GM23248 (cell line): ENCODE data around the gene MRPL10. TPM values are rescaled to one million over a fixed set of nuclear protein-coding genes. Genes with fewer than 3 reads are reported as not detected.

ENCODE experiments used
- DNase-seq: peaks from one replicate; pipeline ENCODE4 v3.0.0-alpha.2; 2015
- H2AFZ ChIP-seq: fragments of 200-600 bp; sonication (generic); 2 replicates; pipeline ENCODE4 v1.6.1; 2016; ENCODE audit warnings: antibody characterized with exemption
- H3F3A ChIP-seq: fragments of 200-600 bp; sonication (generic); 2 replicates; pipeline ENCODE4 v1.6.1; 2016; ENCODE audit warnings: mild to moderate bottlenecking, antibody characterized with exemption, mixed run types; ENCODE audit not compliant: insufficient read depth
- H3K27ac ChIP-seq: fragments of 200-600 bp; sonication (generic); 2 replicates; pipeline ENCODE4 v1.5.1; 2016; ENCODE audit warnings: mild to moderate bottlenecking
- H3K27me3 ChIP-seq: fragments of 200-600 bp; sonication (generic); replicated peaks from 2 replicates; pipeline ENCODE4 v1.6.1; 2016; ENCODE audit warnings: mild to moderate bottlenecking; ENCODE audit not compliant: insufficient read depth
- H3K36me3 ChIP-seq: fragments of 200-600 bp; sonication (generic); 2 replicates; pipeline ENCODE4 v1.6.1; 2016; ENCODE audit warnings: low read depth, mild to moderate bottlenecking
- H3K4me1 ChIP-seq: fragments of 200-600 bp; sonication (generic); 2 replicates; pipeline ENCODE4 v1.6.1; 2016; ENCODE audit warnings: mild to moderate bottlenecking; ENCODE audit not compliant: insufficient read depth
- H3K4me2 ChIP-seq: fragments of 200-600 bp; sonication (generic); one replicate; pipeline ENCODE4 v1.6.1; 2016; ENCODE audit warnings: mild to moderate bottlenecking; ENCODE audit not compliant: unreplicated experiment
- H3K4me3 ChIP-seq: fragments of 200-600 bp; sonication (generic); 2 replicates; pipeline ENCODE4 v1.5.1; 2016; ENCODE audit warnings: mild to moderate bottlenecking
- H3K79me2 ChIP-seq: fragments of 200-600 bp; sonication (generic); 2 replicates; pipeline ENCODE4 v1.6.1; 2016; ENCODE audit warnings: mild to moderate bottlenecking; ENCODE audit not compliant: insufficient read depth
- H3K9ac ChIP-seq: fragments of 200-600 bp; sonication (generic); 2 replicates; pipeline ENCODE4 v1.6.1; 2016; ENCODE audit warnings: mild to moderate bottlenecking
- H3K9me2 ChIP-seq: fragments of 200-600 bp; sonication (generic); 2 replicates; pipeline ENCODE4 v1.6.1; 2016; ENCODE audit warnings: mixed run types, mild to moderate bottlenecking, moderate library complexity; ENCODE audit not compliant: insufficient read depth
- H3K9me3 ChIP-seq: fragments of 200-600 bp; sonication (generic); one replicate; pipeline ENCODE4 v1.6.1; 2017; ENCODE audit warnings: low read depth
- H4K20me1 ChIP-seq: fragments of 200-600 bp; sonication (generic); 2 replicates; pipeline ENCODE4 v1.6.0; 2016; ENCODE audit not compliant: insufficient read depth
- EZH2 ChIP-seq: fragments of 200-600 bp; sonication (generic); IDR thresholded peaks from 2 replicates; pipeline ENCODE4 v1.6.1; 2018; ENCODE audit warnings: antibody characterized with exemption, mild to moderate bottlenecking; ENCODE audit not compliant: insufficient read depth, poor library complexity, severe bottlenecking
- EZH2phosphoT487 ChIP-seq: fragments of 200-600 bp; sonication (generic); IDR thresholded peaks from 2 replicates; pipeline ENCODE4 v1.6.1; 2018; ENCODE audit warnings: antibody characterized with exemption, moderate library complexity, mild to moderate bottlenecking, low read depth; ENCODE audit not compliant: insufficient read depth
- WGBS, 2 experiments: methylation state at CpG; one replicate each; pipeline ENCODE4 v1.1.6; 2015 to 2017; ENCODE audit warnings: low lambda C conversion rate in 2 of 2, low coverage in 1 of 2; ENCODE audit errors: missing lambda C conversion rate in 2 of 2; 5-methylcytosine and 5-hydroxymethylcytosine counted together
- in situ Hi-C: fragments of 300-500 bp; cut with MboI; formaldehyde crosslinking; loops from 2 replicates; pipeline ENCODE4 v1.15.0; 2020
- polyA plus RNA-seq: library from polyadenylated mRNA; unstranded; fragments of >200 nt; fragmentation: Nextera tagmentation; extraction: Ambion mirVana; gene quantifications from 2 replicates; pipeline ENCODE4 v1.2.1, GENCODE V29; 2016
- total RNA-seq: library from RNA; depleted of rRNA; stranded (reverse); fragments of >200 nt; shearing (Covaris generic); gene quantifications from 2 replicates; pipeline ENCODE4 v1.2.3, GENCODE V29; 2014

MRPL10 gene
- total and polyA plus RNA-seq, 2 experiments from 2014 or later: 30.6 to 37.3 TPM

- in situ Hi-C loops: no loop called here
- no peaks in the 10 kb centered on the region for H3K36me3 ChIP-seq
- no peak overlapping the region for H3K4me3 ChIP-seq
- H3K27me3 ChIP-seq: no peaks in the 10 kb centered on the region
- peaks cover 3% of the 10 kb centered on the region for H3K4me1 ChIP-seq
- H3K9me3 ChIP-seq: no peaks in the 10 kb centered on the region
- H3K4me2 ChIP-seq: no peak overlapping the region
- no peak overlapping the region for H3K27ac ChIP-seq
- H3K9ac ChIP-seq: no peak overlapping the region
- H2AFZ ChIP-seq: no peak overlapping the region
- no peaks in the 10 kb centered on the region for H3K9me2 ChIP-seq
- H3F3A ChIP-seq: no peaks in the 10 kb centered on the region
- no peak for DNase-seq
- TF ChIP-seq EZH2 (no peak), EZH2phosphoT487 (no peak)
- H3K79me2 ChIP-seq: no peaks in the 10 kb centered on the region
- 97 to 99% methylated on average over 8 to 10 of the region's 10 CpGs for WGBS, 2 experiments
- H4K20me1 ChIP-seq: no peaks in the 10 kb centered on the region
Measured at GRCh38 chr17:47816947-47817346, 14.4 kb downstream of the MRPL10 start.

- Histone ChIP-seq H3K27ac (no peak overlapping the region), H3K27me3 (no peaks in the 10 kb centered on the region), H3K4me2 (no peak overlapping the region), H3K4me3 (no peak overlapping the region), H3K4me1 (no peaks in the 10 kb centered on the region; the same call in 1 of the 2 replicates), H3K9me2 (no peaks in the 10 kb centered on the region), H3K9ac (no peak overlapping the region), H3F3A (no peaks in the 10 kb centered on the region), H3K79me2 (no peaks in the 10 kb centered on the region), H3K36me3 (no peaks in the 10 kb centered on the region), H3K9me3 (no peaks in the 10 kb centered on the region), H2AFZ (no peak overlapping the region), H4K20me1 (no peaks in the 10 kb centered on the region)
- no peak for DNase-seq
- in situ Hi-C loops: no loop called here
- TF ChIP-seq EZH2phosphoT487 (no peak), EZH2 (no peak)
- 91% methylated on average over 19 to 21 of the region's 21 CpGs for WGBS, 2 experiments
Measured at GRCh38 chr17:47816111-47816735, 15.1 kb downstream of the MRPL10 start.

GRCh38 chr17:47815106-47815918 lies 16.0 kb downstream of the MRPL10 start:
- Histone ChIP-seq H3K4me1 (peaks cover 3% of the 10 kb centered on the region), H3K79me2 (no peaks in the 10 kb centered on the region), H3K27ac (no peak overlapping the region), H2AFZ (no peak overlapping the region), H3K4me3 (no peak overlapping the region), H3K9ac (no peak overlapping the region), H3K9me2 (no peaks in the 10 kb centered on the region), H4K20me1 (no peaks in the 10 kb centered on the region), H3K27me3 (no peaks in the 10 kb centered on the region), H3F3A (0 out of 2 replicates have a peak, but pooled peaks cover 4% of the 10 kb centered on the region), H3K4me2 (no peak overlapping the region), H3K36me3 (no peaks in the 10 kb centered on the region), H3K9me3 (no peaks in the 10 kb centered on the region)
- DNase-seq: no peak
- TF ChIP-seq EZH2phosphoT487: no peak
- no peak for TF ChIP-seq EZH2
- in situ Hi-C loops: no loop called here
- WGBS, 2 experiments: 91% methylated on average over 20 to 21 of the region's 21 CpGs

GRCh38 chr17:47813512-47814031 lies 17.8 kb downstream of the MRPL10 start:
- peaks cover 10% of the 10 kb centered on the region for H3K4me1 ChIP-seq
- 99% methylated on average over 20 to 22 of the region's 22 CpGs for WGBS, 2 experiments
- no peaks in the 10 kb centered on the region for H3K36me3 ChIP-seq
- no peak overlapping the region for H3K4me3 ChIP-seq
- TF ChIP-seq EZH2 (no peak), EZH2phosphoT487 (no peak)
- no peaks in the 10 kb centered on the region for H3K9me3 ChIP-seq
- H2AFZ ChIP-seq: no peak overlapping the region
- H3K9me2 ChIP-seq: no peaks in the 10 kb centered on the region
- H3F3A ChIP-seq: peaks cover 14% of the 10 kb centered on the region; the same call in 1 of the 2 replicates
- in situ Hi-C loops: no loop called here
- no peaks in the 10 kb centered on the region for H4K20me1 ChIP-seq
- H3K79me2 ChIP-seq: no peaks in the 10 kb centered on the region
- no peaks in the 10 kb centered on the region for H3K27me3 ChIP-seq
- no peak overlapping the region for H3K27ac ChIP-seq
- H3K9ac ChIP-seq: no peak overlapping the region
- no peak overlapping the region for H3K4me2 ChIP-seq
- no peak for DNase-seq
